Heart left ventricle (tissue), 13 donors: ENCODE data around the gene ZNF124.

Experiments
- POLR2A ChIP-seq, 2 donors: fragments of 450-650 bp; IDR thresholded peaks; one replicate each; pipeline ENCODE4 v1.6.1; 2017; ENCODE audit warnings: antibody characterized with exemption in 2 of 2, mild to moderate bottlenecking in 2 of 2, moderate library complexity in 2 of 2
- TF ChIP-seq, protein P1 (sequence below), 12 donors: fragments of 200-600 bp; sonication (generic) in 4 of 12; IDR thresholded peaks; one replicate each; pipeline versions ENCODE4 v1.5.0 to v1.8.0; 2018 to 2022; ENCODE audit warnings: antibody characterized with exemption in 12 of 12, mild to moderate bottlenecking in 5 of 12
- donor health status: ischemic (EF 13 %, LVEDD 7.1; RV severe dilation, severe dysfunction).
- donor health status: DM: no; HTN: yes; CAD: no.
- donor health status: DM: no; HTN: no; CAD: no.
- donor health status: ischemic (EF 25% LVEDD 6.9; RV normal size, moderate dysfunction).
- donor health status: ischemic (EF 25% LVEDD 5.7; RV mildly dilated, moderate dysfunction).
- donor health status: ischemic (EF 35%, LVEDD 5.7; RV mildly dilated, moderate dysfunction).
- donor health status: nonischemic (EF 11% LVEDD 7.7; RV severe dilation, severe dysfunction).
- donor health status: DM: yes; HTN: yes; CAD: no.
- donor health status: PGD.
- donor health status: ischemic (EF 29% LVEDD 5.4; RV normal size, mild dysfunction).
- donor health status: nonischemic (EF 23%, LVEDD 6.1; RV moderate dilation, normal function).

GRCh38 chr1:247204177-247204647, 32.4 kb upstream of the ZNF124 start:
- TF ChIP-seq POLR2A (IDR thresholded peaks at IDR 0.05) = no peak
- TF ChIP-seq, protein P1, sequence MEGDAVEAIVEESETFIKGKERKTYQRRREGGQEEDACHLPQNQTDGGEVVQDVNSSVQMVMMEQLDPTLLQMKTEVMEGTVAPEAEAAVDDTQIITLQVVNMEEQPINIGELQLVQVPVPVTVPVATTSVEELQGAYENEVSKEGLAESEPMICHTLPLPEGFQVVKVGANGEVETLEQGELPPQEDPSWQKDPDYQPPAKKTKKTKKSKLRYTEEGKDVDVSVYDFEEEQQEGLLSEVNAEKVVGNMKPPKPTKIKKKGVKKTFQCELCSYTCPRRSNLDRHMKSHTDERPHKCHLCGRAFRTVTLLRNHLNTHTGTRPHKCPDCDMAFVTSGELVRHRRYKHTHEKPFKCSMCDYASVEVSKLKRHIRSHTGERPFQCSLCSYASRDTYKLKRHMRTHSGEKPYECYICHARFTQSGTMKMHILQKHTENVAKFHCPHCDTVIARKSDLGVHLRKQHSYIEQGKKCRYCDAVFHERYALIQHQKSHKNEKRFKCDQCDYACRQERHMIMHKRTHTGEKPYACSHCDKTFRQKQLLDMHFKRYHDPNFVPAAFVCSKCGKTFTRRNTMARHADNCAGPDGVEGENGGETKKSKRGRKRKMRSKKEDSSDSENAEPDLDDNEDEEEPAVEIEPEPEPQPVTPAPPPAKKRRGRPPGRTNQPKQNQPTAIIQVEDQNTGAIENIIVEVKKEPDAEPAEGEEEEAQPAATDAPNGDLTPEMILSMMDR (IDR thresholded peaks at IDR 0.05) = no peak
